HG03066 (cell line): ENCODE data around the gene KLC1.

Experiments
- ATAC-seq: cut with Tn5 transposase; IDR thresholded peaks from one replicate; pipeline ENCODE4 v1.9.1; 2021; ENCODE audit warnings: low read depth; ENCODE audit not compliant: unreplicated experiment

The KLC1 gene

GRCh38 chr14:103731916-103732867 is 103.2 kb downstream of the KLC1 start:
- no peak for ATAC-seq

DNA sequence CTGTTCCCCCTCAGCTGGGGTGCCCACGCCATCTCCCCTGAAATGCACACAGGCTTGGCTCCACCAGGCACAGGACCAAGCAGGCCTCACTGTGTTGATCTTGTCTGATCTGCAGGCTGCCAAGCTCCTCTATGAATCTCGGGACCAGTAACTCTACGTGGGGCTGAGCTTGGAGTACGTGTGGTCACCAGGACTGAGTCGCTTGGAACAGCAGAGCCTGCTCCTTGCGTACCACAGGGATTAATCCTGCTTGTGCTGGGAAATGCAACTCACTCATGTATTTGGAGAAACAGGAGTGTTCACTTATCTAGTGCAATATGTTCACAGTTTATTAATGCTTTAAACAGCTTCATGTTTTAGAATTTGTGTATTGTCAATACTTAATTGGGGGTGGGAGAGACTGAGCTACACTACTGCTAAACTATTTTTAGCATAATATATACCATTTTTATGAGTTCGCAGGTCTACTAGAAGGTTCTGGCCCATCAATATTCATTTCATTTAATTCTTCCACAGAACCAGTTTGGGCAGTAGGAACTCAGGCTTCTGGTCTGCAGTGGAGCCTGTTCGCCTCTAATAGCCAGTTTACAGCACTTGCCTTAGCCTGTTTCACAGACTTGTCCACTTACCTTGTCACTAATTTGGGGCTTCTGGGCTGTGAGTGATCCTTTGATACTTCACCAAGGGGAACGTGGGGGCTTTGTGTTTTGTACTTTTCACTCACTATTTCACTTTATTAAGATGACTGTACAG is 104.0 kb downstream of the KLC1 start:
- no peak for ATAC-seq

DNA sequence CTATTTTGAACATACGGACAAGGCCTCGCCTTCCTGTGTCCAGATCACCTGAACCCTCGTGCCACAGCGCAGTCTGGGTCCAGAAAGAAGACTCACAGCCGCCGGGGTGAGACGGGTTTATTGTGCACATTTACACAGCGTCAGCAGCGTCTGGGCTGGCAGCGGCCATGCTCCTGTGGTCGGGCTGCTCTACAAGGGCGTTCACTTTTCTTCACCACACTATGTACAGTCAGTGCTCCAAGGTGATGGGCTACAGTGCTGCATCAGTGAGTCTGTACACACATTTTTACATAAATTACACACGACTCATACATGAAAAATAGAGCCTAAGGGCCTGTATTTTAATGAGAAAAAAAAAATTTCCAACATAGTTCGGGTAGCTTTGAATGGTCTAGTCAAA is 104.6 kb downstream of the KLC1 start:
- no peak for ATAC-seq

- ATAC-seq, result no peak
Observed at GRCh38 chr14:103734081-103734888, 105.3 kb downstream of the KLC1 start.

DNA sequence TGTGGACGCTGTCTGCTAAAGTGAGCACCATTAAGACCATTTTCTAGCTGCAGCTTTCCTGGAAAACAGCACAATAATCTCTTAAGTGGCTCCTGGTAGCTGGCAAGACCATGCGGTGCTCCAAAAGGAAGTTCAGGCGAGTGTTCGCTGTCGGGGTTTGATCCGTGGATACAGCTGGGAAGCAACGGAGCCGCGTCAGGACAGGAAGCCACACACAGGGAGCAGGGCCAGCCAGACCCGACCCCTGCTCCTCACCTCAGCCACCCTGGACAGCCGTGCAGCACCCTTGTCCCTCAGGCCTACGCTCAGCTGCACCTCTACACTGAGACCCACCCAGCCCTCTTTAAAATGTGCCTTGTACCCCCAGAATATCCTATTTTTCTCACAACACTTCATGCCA is 106.0 kb downstream of the KLC1 start:
- no peak for ATAC-seq

- no peak for ATAC-seq
Observed at GRCh38 chr14:103735439-103735814, 106.4 kb downstream of the KLC1 start.

DNA sequence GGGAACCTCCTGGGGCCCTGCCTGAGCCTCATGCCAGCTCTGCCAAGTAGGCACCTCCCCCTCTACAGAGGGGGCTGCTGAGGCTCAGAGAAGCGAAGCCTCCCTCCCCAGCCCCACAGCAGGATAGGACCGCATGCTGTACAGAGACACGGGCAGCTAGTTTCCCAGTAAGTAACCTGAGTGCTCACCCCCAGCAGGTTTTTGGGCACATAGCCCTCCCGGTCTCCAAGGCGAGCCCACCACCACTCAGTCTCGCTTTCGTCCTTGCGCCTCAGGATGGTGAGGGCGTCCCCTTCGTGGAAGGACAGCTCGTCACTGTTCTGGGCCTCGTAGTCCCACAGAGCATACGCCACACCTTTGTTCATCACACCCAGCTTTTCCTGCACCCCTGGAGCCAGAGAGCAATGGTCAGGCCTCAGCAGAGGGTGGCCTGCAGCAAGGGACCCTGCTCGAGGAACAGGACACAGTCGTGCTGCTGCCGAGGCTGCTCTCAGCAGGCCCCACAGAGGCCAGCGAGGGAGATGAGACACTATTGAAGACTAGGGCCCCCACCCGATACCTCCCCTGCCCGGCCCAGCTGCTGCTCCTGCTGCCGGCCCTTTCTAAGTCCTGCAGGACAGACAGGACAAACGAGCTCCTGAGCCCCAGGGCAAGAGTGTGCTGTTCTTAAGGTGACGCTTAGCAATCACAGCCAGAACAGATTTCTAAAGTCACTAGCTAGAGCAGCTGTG is 107.0 kb downstream of the KLC1 start:
- ATAC-seq, result no peak

GRCh38 chr14:103736546-103737431 is 107.8 kb downstream of the KLC1 start:
- ATAC-seq, result no peak

DNA sequence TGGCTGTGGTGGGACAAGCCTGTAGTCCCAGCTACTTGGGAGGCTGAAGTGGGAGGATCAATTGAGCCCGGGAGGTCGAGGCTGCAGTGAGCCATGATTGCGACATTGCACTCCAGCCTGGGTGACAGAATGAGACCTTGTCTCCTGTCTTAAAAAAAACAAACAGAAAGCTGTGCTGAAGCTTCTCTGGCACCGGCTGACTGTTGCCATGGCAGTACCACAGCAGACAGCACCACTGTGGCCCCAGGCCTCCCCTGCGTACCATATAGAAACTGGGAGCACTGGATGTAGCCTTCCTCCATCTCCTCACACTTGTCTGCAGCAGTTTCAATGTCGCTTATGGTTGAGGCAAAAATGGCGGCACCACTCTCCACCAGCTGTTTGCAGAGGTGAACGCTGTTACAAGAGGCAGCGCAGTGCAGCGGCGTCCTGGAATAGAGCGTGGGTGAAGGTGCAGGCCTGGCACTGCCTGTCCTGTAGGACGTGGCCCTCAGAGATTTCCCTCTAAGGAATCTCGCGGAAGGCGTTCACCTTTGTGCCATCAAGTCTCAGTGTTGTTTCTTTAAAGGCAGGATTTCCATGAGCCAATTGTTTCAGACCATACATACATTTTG is 108.5 kb downstream of the KLC1 start:
- no peak for ATAC-seq

GRCh38 chr14:103738166-103738565 is 109.2 kb downstream of the KLC1 start:
- no peak for ATAC-seq

- ATAC-seq, result no peak
Observed at GRCh38 chr14:103738701-103739451, 109.9 kb downstream of the KLC1 start.

- no peak for ATAC-seq
Observed at GRCh38 chr14:103739466-103739792, 110.4 kb downstream of the KLC1 start.

- ATAC-seq, result no peak
Observed at GRCh38 chr14:103739793-103740501, 110.9 kb downstream of the KLC1 start.

DNA sequence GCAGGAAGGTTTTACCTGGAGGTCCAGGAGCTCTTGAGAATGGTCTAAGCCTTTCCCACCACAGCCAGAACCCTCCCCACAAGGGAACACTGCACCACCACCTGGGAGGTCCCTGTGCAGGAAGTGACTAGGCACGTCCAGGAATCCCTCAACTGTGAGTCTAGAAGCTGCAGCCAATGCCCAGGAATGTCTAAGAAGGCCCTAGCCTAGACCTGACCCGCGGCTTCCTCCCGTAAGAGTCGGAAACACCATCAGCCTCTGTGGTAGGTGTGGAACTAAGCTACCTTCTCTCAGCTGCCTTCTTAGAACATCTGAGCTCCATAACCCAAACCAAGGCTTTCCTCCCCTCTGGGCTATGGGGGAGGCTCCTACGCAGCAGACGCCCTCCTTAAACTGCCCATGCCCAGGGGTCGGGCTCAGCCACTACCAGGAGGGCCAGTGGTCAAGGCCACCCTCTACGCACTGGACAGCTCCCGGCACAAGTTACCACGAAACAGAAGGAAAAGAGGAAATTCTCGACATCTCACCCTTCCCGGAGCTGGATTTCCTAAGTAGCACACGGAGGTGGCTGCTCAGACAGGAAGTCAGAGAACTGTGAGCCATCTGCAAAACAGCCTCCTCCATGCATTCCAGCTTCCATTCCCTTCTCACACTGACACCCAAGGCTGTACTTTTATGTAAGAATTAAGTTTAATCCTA is 112.1 kb downstream of the KLC1 start:
- ATAC-seq, result no peak

GRCh38 chr14:103741876-103742275 is 112.9 kb downstream of the KLC1 start:
- ATAC-seq, result no peak

- ATAC-seq, result no peak
Observed at GRCh38 chr14:103742499-103743255, 113.7 kb downstream of the KLC1 start.
